Mesenchymal stem cell (in vitro differentiated cells and primary cell): ENCODE results near the gene ADGRG1.

Source experiments
- DNase-seq: peaks from one replicate; pipeline ENCODE4 v3.0.0-alpha.2; 2013
- H2AFZ ChIP-seq: one replicate; pipeline ENCODE4 v1.6.1; 2013; ENCODE audit warnings: low read depth, mild to moderate bottlenecking, control low read depth, inconsistent platforms, low read length, moderate library complexity
- H2AK5ac ChIP-seq: 2 replicates; pipeline ENCODE4 v1.6.1; 2013; ENCODE audit warnings: low read length, moderate library complexity, mild to moderate bottlenecking, inconsistent platforms; ENCODE audit not compliant: severe bottlenecking
- H2BK120ac ChIP-seq: one replicate; pipeline ENCODE4 v1.6.1; 2013; ENCODE audit warnings: low read depth, mild to moderate bottlenecking, inconsistent platforms, low read length, moderate library complexity
- H2BK12ac ChIP-seq, 2 experiments: one replicate each; pipeline ENCODE4 v1.6.1; 2013; ENCODE audit warnings: inconsistent platforms in 2 of 2, low read length in 2 of 2, mild to moderate bottlenecking in 2 of 2, moderate library complexity in 2 of 2, control low read depth in 1 of 2
- H2BK15ac ChIP-seq: one replicate; pipeline ENCODE4 v1.6.1; 2013; ENCODE audit warnings: mild to moderate bottlenecking, low read depth, inconsistent platforms; ENCODE audit not compliant: poor library complexity, severe bottlenecking
- H2BK5ac ChIP-seq: 2 replicates; pipeline ENCODE4 v1.6.1; 2013; ENCODE audit warnings: low read depth, mild to moderate bottlenecking, low read length, control low read depth, inconsistent platforms; ENCODE audit not compliant: poor library complexity, severe bottlenecking
- H3K14ac ChIP-seq, 2 experiments: one replicate each; pipeline ENCODE4 v1.6.1; 2013; ENCODE audit warnings: inconsistent platforms in 2 of 2, low read length in 2 of 2, control low read depth in 1 of 2, mild to moderate bottlenecking in 1 of 2, moderate library complexity in 1 of 2
- H3K18ac ChIP-seq, 2 experiments: one replicate each; pipeline ENCODE4 v1.6.1; 2013; ENCODE audit warnings: inconsistent platforms in 2 of 2, low read length in 2 of 2, control low read depth in 1 of 2, low read depth in 1 of 2, mild to moderate bottlenecking in 1 of 2
- H3K23ac ChIP-seq, 2 experiments: one replicate each; pipeline ENCODE4 v1.6.1; 2013; ENCODE audit warnings: inconsistent platforms in 2 of 2, low read length in 2 of 2, mild to moderate bottlenecking in 2 of 2, moderate library complexity in 2 of 2, control low read depth in 1 of 2
- H3K27ac ChIP-seq: 2 replicates; pipeline ENCODE4 v1.5.1; 2013; ENCODE audit warnings: mild to moderate bottlenecking, moderate library complexity, low read length, control low read depth, inconsistent platforms; ENCODE audit not compliant: poor library complexity, severe bottlenecking
- H3K27me3 ChIP-seq, 2 experiments: 2 replicates each; pipeline versions ENCODE4 v1.6.1 to v1.7.0; 2013; ENCODE audit warnings: low read length in 2 of 2, mild to moderate bottlenecking in 2 of 2, moderate library complexity in 2 of 2, control low read depth in 1 of 2, inconsistent platforms in 1 of 2; ENCODE audit not compliant: control insufficient read depth in 1 of 2, insufficient read depth in 1 of 2
- H3K36me3 ChIP-seq, 2 experiments: 2 replicates each; pipeline versions ENCODE4 v1.6.1 to v1.7.0; 2013; ENCODE audit warnings: low read length in 2 of 2, control low read depth in 1 of 2, inconsistent platforms in 1 of 2, low read depth in 1 of 2, mild to moderate bottlenecking in 1 of 2; ENCODE audit not compliant: insufficient read depth in 2 of 2, control insufficient read depth in 1 of 2
- H3K4ac ChIP-seq, 2 experiments: one replicate each; pipeline ENCODE4 v1.6.1; 2013; ENCODE audit warnings: inconsistent platforms in 2 of 2, low read length in 2 of 2, mild to moderate bottlenecking in 2 of 2, moderate library complexity in 2 of 2, control low read depth in 1 of 2, low read depth in 1 of 2
- H3K4me1 ChIP-seq: 2 replicates; pipeline ENCODE4 v1.6.1; 2013; ENCODE audit warnings: low read depth, low read length, control low read depth; ENCODE audit not compliant: control insufficient read depth, insufficient read depth
- H3K4me2 ChIP-seq: 2 replicates; pipeline ENCODE4 v1.6.1; 2013; ENCODE audit warnings: low read length, mild to moderate bottlenecking, inconsistent platforms; ENCODE audit not compliant: poor library complexity, severe bottlenecking
- H3K4me3 ChIP-seq, 2 experiments: 2 replicates each; pipeline versions ENCODE4 v1.5.1 to v1.7.0; 2013; ENCODE audit warnings: low read length in 2 of 2, mild to moderate bottlenecking in 2 of 2, control low read depth in 1 of 2, low read depth in 1 of 2; ENCODE audit not compliant: insufficient read depth in 1 of 2
- H3K79me1 ChIP-seq: replicated peaks from 2 replicates; pipeline ENCODE4 v1.6.1; 2013; ENCODE audit warnings: mild to moderate bottlenecking, control low read depth, low read length, inconsistent platforms; ENCODE audit not compliant: poor library complexity, severe bottlenecking
- H3K9ac ChIP-seq: 2 replicates; pipeline ENCODE4 v1.7.0; 2013; ENCODE audit warnings: mild to moderate bottlenecking, low read length, moderate library complexity
- H3K9me3 ChIP-seq: 2 replicates; pipeline ENCODE4 v1.7.0; 2013; ENCODE audit warnings: mild to moderate bottlenecking, low read length; ENCODE audit not compliant: control insufficient read depth
- H4K8ac ChIP-seq: one replicate; pipeline ENCODE4 v1.6.1; 2013; ENCODE audit warnings: inconsistent platforms, mild to moderate bottlenecking, low read length, moderate library complexity
- H4K91ac ChIP-seq: one replicate; pipeline ENCODE4 v1.6.1; 2013; ENCODE audit warnings: mild to moderate bottlenecking, low read length, inconsistent platforms
- WGBS: methylation state at CpG from one replicate; pipeline ENCODE4 v1.1.7; 2013; ENCODE audit warnings: mixed read lengths; 5-methylcytosine and 5-hydroxymethylcytosine counted together

The ADGRG1 gene

DNA sequence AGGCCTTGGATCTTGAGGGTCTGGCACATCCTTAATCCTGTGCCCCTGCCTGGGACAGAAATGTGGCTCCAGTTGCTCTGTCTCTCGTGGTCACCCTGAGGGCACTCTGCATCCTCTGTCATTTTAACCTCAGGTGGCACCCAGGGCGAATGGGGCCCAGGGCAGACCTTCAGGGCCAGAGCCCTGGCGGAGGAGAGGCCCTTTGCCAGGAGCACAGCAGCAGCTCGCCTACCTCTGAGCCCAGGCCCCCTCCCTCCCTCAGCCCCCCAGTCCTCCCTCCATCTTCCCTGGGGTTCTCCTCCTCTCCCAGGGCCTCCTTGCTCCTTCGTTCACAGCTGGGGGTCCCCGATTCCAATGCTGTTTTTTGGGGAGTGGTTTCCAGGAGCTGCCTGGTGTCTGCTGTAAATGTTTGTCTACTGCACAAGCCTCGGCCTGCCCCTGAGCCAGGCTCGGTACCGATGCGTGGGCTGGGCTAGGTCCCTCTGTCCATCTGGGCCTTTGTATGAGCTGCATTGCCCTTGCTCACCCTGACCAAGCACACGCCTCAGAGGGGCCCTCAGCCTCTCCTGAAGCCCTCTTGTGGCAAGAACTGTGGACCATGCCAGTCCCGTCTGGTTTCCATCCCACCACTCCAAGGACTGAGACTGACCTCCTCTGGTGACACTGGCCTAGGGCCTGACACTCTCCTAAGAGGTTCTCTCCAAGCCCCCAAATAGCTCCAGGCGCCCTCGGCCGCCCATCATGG lies 35.7 kb downstream of the ADGRG1 start:
- H3K23ac ChIP-seq, result no peak overlapping the region
- no peak overlapping the region for H3K9ac ChIP-seq
- no peak overlapping the region for H2AFZ ChIP-seq
- peaks cover 14 to 68% of the 10 kb centered on the region in 2 experiments for H3K36me3 ChIP-seq
- peaks cover 19% of the 10 kb centered on the region for H3K4me1 ChIP-seq
- H3K27me3 ChIP-seq, result peaks cover 0 to 5% of the 10 kb centered on the region in 2 experiments
- no peak overlapping the region for H2BK120ac ChIP-seq
- H4K91ac ChIP-seq, result no peak overlapping the region
- H3K4me3 ChIP-seq, result no peak overlapping the region
- no peak overlapping the region for H2BK5ac ChIP-seq
- no peak overlapping the region for H3K14ac ChIP-seq
- H2BK12ac ChIP-seq, result no peak overlapping the region
- H4K8ac ChIP-seq, result no peak overlapping the region
- WGBS, result 82% methylated on average over 15 of the region's 15 CpGs
- H2BK15ac ChIP-seq, result no peak overlapping the region
- DNase-seq, result no peak
- no peak overlapping the region for H3K27ac ChIP-seq
- H3K9me3 ChIP-seq, result no peaks in the 10 kb centered on the region
- no peak overlapping the region for H3K4ac ChIP-seq
- H3K18ac ChIP-seq, result no peak overlapping the region
- H3K79me1 ChIP-seq, result no peaks in the 10 kb centered on the region
- no peak overlapping the region for H2AK5ac ChIP-seq
- H3K4me2 ChIP-seq, result no peak overlapping the region

DNA sequence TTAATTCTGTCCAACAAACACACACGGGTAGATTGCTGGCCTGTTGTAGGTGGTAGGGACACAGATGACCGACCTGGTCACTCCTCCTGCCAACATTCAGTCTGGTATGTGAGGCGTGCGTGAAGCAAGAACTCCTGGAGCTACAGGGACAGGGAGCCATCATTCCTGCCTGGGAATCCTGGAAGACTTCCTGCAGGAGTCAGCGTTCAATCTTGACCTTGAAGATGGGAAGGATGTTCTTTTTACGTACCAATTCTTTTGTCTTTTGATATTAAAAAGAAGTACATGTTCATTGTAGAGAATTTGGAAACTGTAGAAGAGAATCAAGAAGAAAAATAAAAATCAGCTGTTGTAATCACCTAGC lies 36.2 kb downstream of the ADGRG1 start:
- H3K4me3 ChIP-seq, result no peak overlapping the region
- peaks cover 0 to 11% of the 10 kb centered on the region in 2 experiments for H3K27me3 ChIP-seq
- no peak overlapping the region for H3K9ac ChIP-seq
- H3K27ac ChIP-seq, result no peak overlapping the region
- no peak overlapping the region for H3K18ac ChIP-seq
- H3K23ac ChIP-seq, result no peak overlapping the region
- H2BK12ac ChIP-seq, result no peak overlapping the region
- H4K91ac ChIP-seq, result no peak overlapping the region
- no peak overlapping the region for H3K4ac ChIP-seq
- H3K79me1 ChIP-seq, result no peaks in the 10 kb centered on the region
- no peak overlapping the region for H2AK5ac ChIP-seq
- no peaks in the 10 kb centered on the region for H3K9me3 ChIP-seq
- no peak overlapping the region for H3K4me2 ChIP-seq
- no peak overlapping the region for H2BK15ac ChIP-seq
- H2AFZ ChIP-seq, result no peak overlapping the region
- no peak overlapping the region for H2BK5ac ChIP-seq
- no peak overlapping the region for H3K14ac ChIP-seq
- peaks cover 19% of the 10 kb centered on the region for H3K4me1 ChIP-seq
- no peak overlapping the region for H2BK120ac ChIP-seq
- peaks cover 11 to 62% of the 10 kb centered on the region in 2 experiments for H3K36me3 ChIP-seq
- no peak for DNase-seq
- 88% methylated on average over 6 of the region's 6 CpGs for WGBS
- H4K8ac ChIP-seq, result no peak overlapping the region

GRCh38 chr16:57665541-57665940 lies 37.1 kb downstream of the ADGRG1 start:
- Histone ChIP-seq H2AFZ (no peak overlapping the region), H3K27me3 (peaks cover 0 to 18% of the 10 kb centered on the region in 2 experiments), H3K79me1 (no peaks in the 10 kb centered on the region), H3K4me1 (peaks cover 19% of the 10 kb centered on the region), H3K4me3 (no peak overlapping the region), H3K4me2 (no peak overlapping the region), H3K36me3 (peaks cover 9 to 53% of the 10 kb centered on the region in 2 experiments), H4K91ac (no peak overlapping the region), H3K4ac (no peak overlapping the region), H3K9me3 (no peaks in the 10 kb centered on the region), H4K8ac (no peak overlapping the region), H2BK120ac (no peak overlapping the region), H2BK15ac (no peak overlapping the region), H2BK12ac (no peak overlapping the region), H3K23ac (no peak overlapping the region), H3K18ac (no peak overlapping the region), H2AK5ac (no peak overlapping the region), H3K14ac (no peak overlapping the region), H3K27ac (no peak overlapping the region), H2BK5ac (no peak overlapping the region), H3K9ac (no peak overlapping the region)
- 90% methylated on average over 3 of the region's 4 CpGs for WGBS
- no peak for DNase-seq

GRCh38 chr16:57666353-57667047 lies 38.1 kb downstream of the ADGRG1 start:
- H3K79me1 ChIP-seq, result no peaks in the 10 kb centered on the region
- H3K4me2 ChIP-seq, result no peak overlapping the region
- H3K23ac ChIP-seq, result no peak overlapping the region
- H3K4me1 ChIP-seq, result peaks cover 19% of the 10 kb centered on the region
- no peak overlapping the region for H3K9ac ChIP-seq
- peaks cover 8 to 45% of the 10 kb centered on the region in 2 experiments for H3K36me3 ChIP-seq
- H2BK15ac ChIP-seq, result peak overlapping the region; percentile 2
- 76% methylated on average over 11 of the region's 11 CpGs for WGBS
- H3K27ac ChIP-seq, result no peak overlapping the region
- no peak for DNase-seq
- H3K14ac ChIP-seq, result no peak overlapping the region
- no peak overlapping the region for H4K91ac ChIP-seq
- no peaks in the 10 kb centered on the region for H3K9me3 ChIP-seq
- no peak overlapping the region for H2BK5ac ChIP-seq
- no peak overlapping the region for H3K4ac ChIP-seq
- H3K18ac ChIP-seq, result no peak overlapping the region
- H2AFZ ChIP-seq, result no peak overlapping the region
- H2BK12ac ChIP-seq, result no peak overlapping the region
- no peak overlapping the region for H3K4me3 ChIP-seq
- H2AK5ac ChIP-seq, result no peak overlapping the region
- no peak overlapping the region for H2BK120ac ChIP-seq
- H4K8ac ChIP-seq, result no peak overlapping the region
- H3K27me3 ChIP-seq, result peaks cover 0 to 18% of the 10 kb centered on the region in 2 experiments
